Calu3 (cell line): Measurements from ENCODE around the gene BSDC1. TPM values are rescaled to one million over a fixed set of nuclear protein-coding genes. Genes with fewer than 3 reads are reported as not detected.
"Not testable (repeated sequence)": the region's sequence is repeated elsewhere in the genome, so short reads cannot be mapped to it uniquely, and the experiment has no call there.

Experiments used
- BruUV-seq: library from RNA; stranded (reverse); fragments of 400-500 nt; replicated peaks from 2 replicates; lab custom pipeline; 2021; lab: Mats Ljungman, UMichigan
- CTCF ChIA-PET: fragments of 300-600 bp; sonication (Branson Sonifier 250); formaldehyde crosslinking; loops from one replicate; lab custom pipeline; 2022; ENCODE audit warnings: antibody characterized with exemption; lab: Charles Lee
- DNase-seq: peaks from one replicate; pipeline ENCODE4 v3.0.0; 2022
- H3K27ac Mint-ChIP-seq: one replicate; pipeline ENCODE4 v1.8.0; 2022; ENCODE audit warnings: mixed read lengths; ENCODE audit not compliant: unreplicated experiment
- H3K27me3 Mint-ChIP-seq: one replicate; pipeline ENCODE4 v1.8.0; 2022; ENCODE audit warnings: mixed read lengths; ENCODE audit not compliant: unreplicated experiment
- H3K36me3 Mint-ChIP-seq: one replicate; pipeline ENCODE4 v1.8.0; 2022; ENCODE audit warnings: mild to moderate bottlenecking, moderate library complexity, mixed read lengths; ENCODE audit not compliant: insufficient read depth, unreplicated experiment
- H3K4me1 Mint-ChIP-seq: one replicate; pipeline ENCODE4 v1.8.0; 2022; ENCODE audit warnings: mild to moderate bottlenecking, low read depth, mixed read lengths; ENCODE audit not compliant: unreplicated experiment
- H3K4me3 Mint-ChIP-seq: one replicate; pipeline ENCODE4 v1.8.0; 2022; ENCODE audit warnings: mild to moderate bottlenecking, low read depth, moderate library complexity, mixed read lengths; ENCODE audit not compliant: unreplicated experiment
- H3K9me3 Mint-ChIP-seq: one replicate; pipeline ENCODE4 v1.8.0; 2022; ENCODE audit warnings: low read depth, mixed read lengths; ENCODE audit not compliant: unreplicated experiment
- intact Hi-C: fragments of 100-400 bp; cut with micrococcal nuclease; formaldehyde crosslinking; loops from one replicate; pipeline ENCODE4 v1.10.0; 2022; ENCODE audit not compliant: unreplicated experiment
- total RNA-seq: library from RNA; stranded (reverse); gene quantifications from 2 replicates; pipeline ENCODE4 v1.2.3, GENCODE V29; 2022
- TF ChIP-seq, protein P1 (sequence below): fragments of 200-600 bp; IDR thresholded peaks from one replicate; pipeline ENCODE4 v1.8.0; 2022; ENCODE audit warnings: antibody characterized with exemption; ENCODE audit not compliant: unreplicated experiment

BSDC1 gene
- total RNA-seq, 1 experiment from 2014 or later = 49.4 TPM

DNA sequence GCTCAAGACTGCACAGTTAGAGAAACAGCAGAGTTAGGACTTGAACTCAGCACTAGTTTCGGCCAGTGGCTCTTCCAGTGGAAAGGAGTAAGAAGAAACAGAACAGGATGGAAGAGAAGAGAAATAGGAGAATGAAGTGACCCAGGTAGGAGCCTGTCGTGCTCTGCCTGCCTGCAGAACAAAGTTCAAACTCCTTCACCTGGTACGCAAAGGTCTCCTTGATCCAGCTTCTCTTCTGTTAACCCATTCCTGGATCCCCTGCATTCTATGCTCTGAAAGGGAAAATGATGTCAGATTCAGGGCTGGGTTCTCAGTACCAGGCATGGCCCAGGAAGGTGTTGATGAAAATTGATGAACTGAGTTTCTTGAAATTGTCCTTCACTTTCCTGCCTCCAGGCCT lies 35.8 kb downstream of the BSDC1 start:
- Mint-ChIP-seq H3K27ac (no peak overlapping the region), H3K36me3 (peaks cover 44% of the 10 kb centered on the region), H3K4me1 (peaks cover 25% of the 10 kb centered on the region), H3K9me3 (no peaks in the 10 kb centered on the region), H3K27me3 (no peaks in the 10 kb centered on the region), H3K4me3 (no peak overlapping the region)
- BruUV-seq = no TSS peak
- CTCF ChIA-PET = no interaction called here
- DNase-seq = no peak
- TF ChIP-seq, protein P1, sequence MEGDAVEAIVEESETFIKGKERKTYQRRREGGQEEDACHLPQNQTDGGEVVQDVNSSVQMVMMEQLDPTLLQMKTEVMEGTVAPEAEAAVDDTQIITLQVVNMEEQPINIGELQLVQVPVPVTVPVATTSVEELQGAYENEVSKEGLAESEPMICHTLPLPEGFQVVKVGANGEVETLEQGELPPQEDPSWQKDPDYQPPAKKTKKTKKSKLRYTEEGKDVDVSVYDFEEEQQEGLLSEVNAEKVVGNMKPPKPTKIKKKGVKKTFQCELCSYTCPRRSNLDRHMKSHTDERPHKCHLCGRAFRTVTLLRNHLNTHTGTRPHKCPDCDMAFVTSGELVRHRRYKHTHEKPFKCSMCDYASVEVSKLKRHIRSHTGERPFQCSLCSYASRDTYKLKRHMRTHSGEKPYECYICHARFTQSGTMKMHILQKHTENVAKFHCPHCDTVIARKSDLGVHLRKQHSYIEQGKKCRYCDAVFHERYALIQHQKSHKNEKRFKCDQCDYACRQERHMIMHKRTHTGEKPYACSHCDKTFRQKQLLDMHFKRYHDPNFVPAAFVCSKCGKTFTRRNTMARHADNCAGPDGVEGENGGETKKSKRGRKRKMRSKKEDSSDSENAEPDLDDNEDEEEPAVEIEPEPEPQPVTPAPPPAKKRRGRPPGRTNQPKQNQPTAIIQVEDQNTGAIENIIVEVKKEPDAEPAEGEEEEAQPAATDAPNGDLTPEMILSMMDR = no peak
- intact Hi-C loops = no loop called here

DNA sequence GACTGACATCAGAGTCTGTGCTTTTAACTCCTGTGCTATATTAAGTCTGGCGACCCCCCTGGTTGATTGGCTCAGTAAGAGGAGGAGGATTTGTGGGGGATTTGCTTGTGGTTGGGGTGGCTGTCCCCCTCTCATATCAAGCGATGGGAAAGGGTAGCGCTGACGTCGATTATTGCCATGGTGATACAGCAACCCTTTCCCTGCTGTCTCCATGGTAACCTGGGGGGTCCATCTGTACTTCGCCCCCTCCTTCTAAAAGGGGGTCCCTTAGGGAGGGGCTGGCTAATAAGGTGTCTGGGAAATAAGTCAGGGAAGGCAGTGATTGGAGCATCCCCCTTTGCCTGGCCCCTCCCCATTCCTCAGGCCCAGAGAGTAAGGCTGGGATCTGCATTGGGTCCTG lies 36.6 kb downstream of the BSDC1 start:
- TF ChIP-seq, protein P1 = no peak
- CTCF ChIA-PET = no interaction called here
- H3K36me3 Mint-ChIP-seq = peaks cover 36% of the 10 kb centered on the region
- H3K4me3 Mint-ChIP-seq = no peak overlapping the region
- H3K9me3 Mint-ChIP-seq = no peaks in the 10 kb centered on the region
- H3K27me3 Mint-ChIP-seq = no peaks in the 10 kb centered on the region
- no peak overlapping the region for H3K27ac Mint-ChIP-seq
- intact Hi-C loops = no loop called here
- BruUV-seq = no TSS peak
- peaks cover 28% of the 10 kb centered on the region for H3K4me1 Mint-ChIP-seq
- DNase-seq = no peak

DNA sequence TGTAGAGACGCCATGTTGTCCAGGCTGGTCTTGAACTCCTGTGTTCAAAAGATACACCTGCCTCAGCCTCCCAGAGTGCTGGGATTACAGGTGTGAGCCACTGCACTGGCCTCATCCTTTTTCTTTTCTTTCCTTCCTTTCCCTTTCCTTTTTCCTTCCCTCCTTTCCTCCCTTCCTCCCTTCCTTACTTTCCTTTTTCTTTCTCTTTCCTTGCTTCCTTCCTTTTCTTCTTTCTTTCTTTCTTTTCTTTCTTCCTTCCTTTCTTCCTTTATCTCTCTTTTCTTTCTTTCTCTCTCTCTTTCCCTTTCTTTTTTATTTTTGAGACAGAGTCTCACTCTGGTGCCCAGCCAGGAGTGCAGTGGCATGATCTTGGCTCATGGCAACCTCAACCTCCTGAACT lies 37.8 kb downstream of the BSDC1 start:
- Mint-ChIP-seq H3K27ac (no peak overlapping the region), H3K4me3 (no peak overlapping the region), H3K27me3 (no peaks in the 10 kb centered on the region), H3K36me3 (peaks cover 35% of the 10 kb centered on the region), H3K4me1 (peaks cover 22% of the 10 kb centered on the region), H3K9me3 (no peaks in the 10 kb centered on the region)
- TF ChIP-seq, protein P1 = no peak
- CTCF ChIA-PET = no interaction called here
- no peak for DNase-seq
- BruUV-seq = no TSS peak
- intact Hi-C loops = no loop called here

DNA sequence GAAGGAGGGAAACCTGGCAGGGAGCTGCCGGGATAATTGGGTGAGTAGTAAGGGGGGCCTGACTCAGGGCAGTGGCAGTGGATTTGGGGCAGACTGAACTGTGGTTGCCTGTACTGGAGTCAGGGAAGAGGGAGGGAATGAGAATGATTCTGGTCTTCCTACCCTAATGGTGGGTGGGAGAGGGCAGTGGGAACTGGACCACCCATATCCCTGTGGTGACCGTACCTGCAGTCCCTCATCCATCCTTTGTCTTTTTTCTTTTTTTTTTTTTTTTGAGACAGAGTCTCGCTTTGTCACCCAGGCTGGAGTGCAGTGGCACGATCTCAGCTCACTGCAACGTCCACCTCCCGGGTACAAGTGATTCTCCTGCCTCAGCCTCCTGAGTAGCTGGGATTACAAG lies 38.5 kb downstream of the BSDC1 start:
- H3K27me3 Mint-ChIP-seq, H3K4me3 Mint-ChIP-seq, BruUV-seq, intact Hi-C loops, H3K27ac Mint-ChIP-seq, DNase-seq, H3K9me3 Mint-ChIP-seq: not testable (repeated sequence)
- CTCF ChIA-PET = interaction anchor here (0.7 kb wide), 1 partner anchor 19 kb away, joined by 3 read pairs; no protein-coding TSS in a partner anchor
- Mint-ChIP-seq H3K4me1 (peaks cover 16% of the 10 kb centered on the region), H3K36me3 (peaks cover 38% of the 10 kb centered on the region)

DNA sequence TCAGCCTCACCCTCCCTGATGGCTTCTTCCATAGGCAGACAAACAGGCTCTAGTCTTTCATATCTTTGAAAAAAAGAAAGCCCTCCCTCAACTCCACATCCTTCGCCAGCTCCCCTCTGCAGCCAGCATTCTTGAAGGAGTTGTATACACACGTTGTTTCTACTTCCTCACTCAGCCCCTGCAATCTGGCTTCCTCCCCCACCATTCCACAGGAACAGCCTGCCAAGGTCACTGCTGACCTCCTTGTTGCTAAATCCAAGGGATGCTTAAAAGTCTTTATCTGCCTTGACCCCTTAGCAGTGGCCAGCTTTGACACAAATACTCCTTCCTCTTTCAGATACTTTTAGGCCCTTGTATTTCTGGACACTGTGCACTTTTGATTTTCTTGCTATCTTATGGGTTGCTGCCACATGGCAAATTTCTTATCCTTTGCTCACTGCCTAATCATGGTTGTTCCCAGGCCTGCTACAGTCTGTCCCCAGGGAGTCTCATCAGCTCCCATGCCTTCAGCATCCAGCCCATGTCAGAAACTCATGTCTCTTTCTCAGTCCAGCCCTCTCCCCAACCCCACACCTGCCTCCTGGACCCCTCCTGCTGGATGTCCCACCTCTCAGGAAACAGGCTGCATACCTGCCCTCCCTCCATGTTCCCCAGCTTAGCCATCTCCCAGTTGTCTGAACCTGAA lies 40.2 kb downstream of the BSDC1 start:
- H3K27me3 Mint-ChIP-seq = no peaks in the 10 kb centered on the region
- BruUV-seq = no TSS peak
- TF ChIP-seq, protein P1 = no peak
- intact Hi-C loops = no loop called here
- H3K36me3 Mint-ChIP-seq = peaks cover 33% of the 10 kb centered on the region
- H3K27ac Mint-ChIP-seq = no peak overlapping the region
- no peak for DNase-seq
- H3K4me1 Mint-ChIP-seq = peaks cover 13% of the 10 kb centered on the region
- H3K9me3 Mint-ChIP-seq = no peaks in the 10 kb centered on the region
- H3K4me3 Mint-ChIP-seq = no peak overlapping the region
- CTCF ChIA-PET = interaction anchor here (0.5 kb wide), 1 partner anchor 258 kb away, joined by 3 read pairs; no protein-coding TSS in a partner anchor
